ENCODE results near the gene ELMO1.

ELMO1 gene

DNA sequence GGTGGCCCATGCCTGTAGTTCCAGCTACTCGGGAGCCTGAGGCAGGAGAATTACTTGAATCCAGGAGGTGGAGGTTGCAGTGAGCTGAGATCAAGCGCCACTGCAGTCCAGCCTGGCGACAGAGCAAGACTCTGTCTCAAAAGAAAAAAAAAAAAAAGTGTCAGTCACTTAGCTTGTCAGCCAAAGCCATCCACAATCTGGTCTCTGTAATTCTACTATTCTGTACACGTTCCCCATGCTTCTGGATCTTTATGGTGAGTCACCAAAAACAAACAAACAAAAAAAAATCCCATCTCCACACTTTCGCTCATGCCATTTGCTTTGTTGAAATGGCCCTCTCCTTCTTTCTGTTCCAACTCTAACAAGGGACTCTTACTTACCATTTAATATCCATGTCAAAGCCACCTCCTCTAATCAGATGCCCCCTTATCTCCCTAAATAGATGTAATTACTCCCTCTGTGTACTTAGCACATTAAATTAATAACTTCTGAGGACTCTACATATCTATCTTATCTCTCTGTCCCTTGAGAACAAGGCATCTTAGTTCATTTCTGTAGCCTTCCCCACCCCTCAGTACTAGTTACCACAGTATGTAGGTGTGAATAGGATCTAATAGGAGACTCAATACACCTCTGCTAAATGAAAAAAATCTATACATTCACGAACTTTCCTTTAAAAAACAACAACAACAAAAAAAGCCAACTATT lies 128.4 kb downstream of the ELMO1 start:
- in situ Hi-C loops (cut with MboI; ENCODE audit: low sequenced_read_pairs): no loop called here

DNA sequence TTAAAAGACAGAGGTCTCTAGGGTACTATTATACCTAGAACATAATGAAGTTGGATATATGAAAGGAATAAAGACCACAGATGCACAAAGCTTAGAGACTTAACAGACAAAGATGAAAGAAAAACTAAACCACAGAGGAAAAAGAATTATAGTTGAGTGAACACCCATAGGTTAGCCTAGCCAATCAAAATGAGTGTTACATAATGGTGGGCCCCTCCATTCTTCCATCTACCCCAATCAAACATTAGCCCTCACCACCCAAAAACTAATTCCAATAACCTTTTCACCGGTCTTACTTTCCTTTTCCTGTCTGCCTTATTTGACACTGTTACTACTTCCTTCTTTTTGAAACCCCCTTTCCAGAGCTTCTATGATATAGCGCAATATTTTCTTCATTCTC lies 130.1 kb downstream of the ELMO1 start:
- in situ Hi-C loops (cut with MboI; ENCODE audit: low sequenced_read_pairs): no loop called here

- in situ Hi-C loops (cut with MboI; ENCODE audit: low sequenced_read_pairs): no loop called here
Observed at GRCh38 chr7:37315772-37316715, 132.6 kb downstream of the ELMO1 start.

- in situ Hi-C loops (cut with MboI; ENCODE audit: low sequenced_read_pairs): no loop called here
Observed at GRCh38 chr7:37312608-37313007, 136.1 kb downstream of the ELMO1 start.

DNA sequence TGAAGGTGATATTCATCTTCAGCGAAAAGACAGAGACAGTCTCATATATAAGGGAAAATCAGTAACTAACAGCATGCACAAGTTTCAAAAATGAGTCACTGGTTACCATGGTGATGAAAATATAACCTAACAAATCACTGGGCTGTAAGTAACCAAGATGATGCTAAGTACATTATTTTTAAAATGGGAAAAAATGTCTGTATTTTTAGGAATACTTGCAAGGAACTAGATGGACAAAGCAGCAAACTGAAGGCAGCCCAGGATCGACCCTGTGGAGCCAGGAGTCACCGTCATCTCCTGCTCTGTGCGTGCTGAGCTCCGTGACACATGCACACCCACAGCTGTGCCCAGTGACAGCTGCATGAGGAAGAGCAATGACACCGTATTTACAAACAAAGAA lies 137.3 kb downstream of the ELMO1 start:
- in situ Hi-C loops (cut with MboI; ENCODE audit: low sequenced_read_pairs): no loop called here

GRCh38 chr7:37310327-37311080 lies 138.2 kb downstream of the ELMO1 start:
- in situ Hi-C loops (cut with MboI; ENCODE audit: low sequenced_read_pairs): no loop called here

DNA sequence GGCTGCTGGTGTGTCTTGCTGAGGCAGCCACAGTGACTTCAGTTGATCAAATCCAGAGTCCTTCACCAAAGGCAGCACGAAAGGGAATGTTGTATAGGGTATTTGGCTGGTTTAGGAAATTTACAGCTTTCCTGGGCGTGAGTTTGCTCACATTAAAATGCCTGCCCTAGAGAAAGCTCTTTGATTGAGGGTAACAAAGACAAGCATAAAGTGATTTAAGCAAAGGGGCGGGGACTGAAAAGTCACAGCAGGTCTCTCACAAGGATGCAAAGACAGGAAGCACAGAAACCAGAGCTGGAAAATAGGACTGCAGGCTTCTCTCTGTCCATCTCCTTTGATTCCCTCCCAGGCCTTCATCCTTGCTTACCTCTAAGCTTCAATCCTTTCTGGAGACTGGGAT lies 139.2 kb downstream of the ELMO1 start:
- in situ Hi-C loops (cut with MboI; ENCODE audit: low sequenced_read_pairs): no loop called here

- in situ Hi-C loops (cut with MboI; ENCODE audit: low sequenced_read_pairs): no loop called here
Observed at GRCh38 chr7:37304921-37305320, 143.7 kb downstream of the ELMO1 start.

DNA sequence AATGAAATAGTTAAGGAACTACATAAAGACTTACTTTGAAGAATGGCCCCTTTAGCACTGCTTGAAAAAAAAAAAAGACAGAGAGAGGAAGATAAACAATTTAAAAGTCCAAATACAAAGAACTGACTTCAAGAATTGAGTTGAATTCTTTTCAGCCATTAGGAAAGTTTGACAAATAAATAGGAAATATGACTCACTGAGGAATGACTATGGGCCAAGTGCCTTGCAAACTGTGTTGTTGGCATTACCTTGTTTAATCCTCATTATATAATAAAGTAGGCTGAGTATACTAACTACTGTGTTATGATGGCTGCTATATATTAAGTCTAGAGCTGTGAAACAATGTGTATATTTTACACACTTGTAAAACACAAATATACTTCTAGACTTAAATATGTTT lies 151.1 kb downstream of the ELMO1 start:
- in situ Hi-C loops (cut with MboI; ENCODE audit: low sequenced_read_pairs): no loop called here

GRCh38 chr7:37295401-37295800 lies 153.3 kb downstream of the ELMO1 start:
- in situ Hi-C loops (cut with MboI; ENCODE audit: low sequenced_read_pairs): no loop called here

DNA sequence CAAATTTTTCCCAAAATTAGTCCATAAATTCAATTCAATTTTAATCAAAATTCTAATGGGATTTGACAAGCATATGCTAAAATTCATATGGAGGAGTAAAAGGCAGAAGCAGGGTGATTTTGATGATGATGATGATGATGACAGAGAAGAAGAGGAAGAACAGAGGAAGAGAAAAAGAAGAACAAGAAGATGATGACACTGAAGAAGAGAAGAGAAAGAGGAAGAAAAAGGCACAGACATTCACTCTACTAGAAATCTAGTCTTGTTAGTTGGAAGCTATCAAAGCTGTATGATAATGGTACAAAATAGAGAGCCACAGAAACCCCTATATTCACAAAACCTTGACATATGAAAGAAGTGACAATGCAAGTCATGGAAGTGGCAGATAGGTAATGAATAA lies 157.9 kb downstream of the ELMO1 start:
- in situ Hi-C loops (cut with MboI; ENCODE audit: low sequenced_read_pairs): no loop called here

DNA sequence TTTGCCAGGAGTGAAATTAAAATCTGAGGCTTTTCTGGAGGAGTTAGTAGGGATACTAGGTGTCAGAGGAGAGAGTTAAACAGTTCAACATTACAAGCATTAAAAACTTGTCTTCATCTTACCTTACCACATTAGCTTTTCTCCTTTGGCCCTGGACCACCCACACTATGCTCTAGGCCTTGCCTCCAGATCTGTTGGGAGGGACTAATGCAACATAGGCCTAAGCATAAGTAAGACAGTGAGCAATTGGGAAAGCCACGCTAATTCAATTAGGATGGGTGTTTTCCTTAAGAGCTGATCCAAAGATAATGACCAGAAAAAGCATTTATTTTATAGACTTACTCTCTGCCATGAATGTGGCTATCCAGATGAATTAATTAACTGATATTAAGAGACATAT lies 158.9 kb downstream of the ELMO1 start:
- in situ Hi-C loops (cut with MboI; ENCODE audit: low sequenced_read_pairs): no loop called here

DNA sequence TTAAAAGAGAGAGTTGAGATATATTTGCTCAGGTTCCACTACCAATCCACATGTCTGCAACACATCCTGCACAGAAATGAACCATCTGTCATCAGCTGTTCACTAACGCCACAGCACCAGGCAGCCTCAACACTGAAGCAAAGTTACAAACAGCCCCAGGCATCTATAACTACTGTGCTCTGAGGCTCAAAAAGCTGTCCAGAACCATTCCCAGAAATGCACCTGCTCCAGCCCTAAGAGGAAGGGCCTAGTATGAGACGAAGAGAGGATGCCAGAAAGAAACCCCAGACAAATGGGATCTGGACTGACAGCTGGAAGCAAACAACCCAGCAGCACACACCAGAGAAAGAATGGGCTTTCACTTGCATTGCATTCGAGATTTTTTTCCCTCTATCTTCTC lies 159.3 kb downstream of the ELMO1 start:
- in situ Hi-C loops (cut with MboI; ENCODE audit: low sequenced_read_pairs): no loop called here

GRCh38 chr7:37287131-37287855 lies 161.4 kb downstream of the ELMO1 start:
- in situ Hi-C loops (cut with MboI; ENCODE audit: low sequenced_read_pairs): no loop called here

GRCh38 chr7:37286454-37286832 lies 162.2 kb downstream of the ELMO1 start:
- in situ Hi-C loops (cut with MboI; ENCODE audit: low sequenced_read_pairs): no loop called here

DNA sequence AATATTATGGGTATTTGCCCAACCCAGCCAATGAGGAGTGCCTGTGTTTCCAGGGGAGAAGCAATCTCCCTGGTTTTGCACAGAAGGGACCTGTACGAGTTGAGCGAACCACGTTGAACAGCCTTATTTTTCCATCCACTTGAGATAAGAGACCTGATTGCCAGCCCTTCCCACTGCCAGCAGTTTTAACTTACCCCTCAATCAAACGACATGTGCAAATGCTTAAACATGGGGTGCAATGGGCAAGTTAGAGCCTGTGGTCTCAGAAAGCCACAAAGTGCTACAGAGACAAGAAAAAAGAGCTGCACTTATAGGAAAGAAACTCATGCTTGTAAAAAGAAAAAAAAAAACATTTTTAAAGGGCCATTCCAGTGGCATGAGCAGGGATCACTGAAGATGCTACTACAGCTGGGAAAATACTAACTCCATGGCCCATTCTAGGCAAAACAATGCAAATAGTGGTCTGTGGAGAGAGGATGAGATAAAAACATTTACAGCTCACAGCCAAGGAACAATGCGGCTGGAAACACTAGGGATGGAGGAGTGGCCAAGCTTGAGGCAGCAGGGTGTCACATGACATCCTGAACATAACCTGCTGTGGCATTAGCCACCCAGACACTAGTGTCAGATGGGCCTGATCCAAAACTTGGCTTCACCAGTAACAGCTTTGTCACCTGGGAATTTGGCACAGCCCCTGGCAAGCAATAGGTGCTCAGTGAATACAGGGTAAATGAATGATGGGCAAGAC lies 162.8 kb downstream of the ELMO1 start:
- in situ Hi-C loops (cut with MboI; ENCODE audit: low sequenced_read_pairs): no loop called here

DNA sequence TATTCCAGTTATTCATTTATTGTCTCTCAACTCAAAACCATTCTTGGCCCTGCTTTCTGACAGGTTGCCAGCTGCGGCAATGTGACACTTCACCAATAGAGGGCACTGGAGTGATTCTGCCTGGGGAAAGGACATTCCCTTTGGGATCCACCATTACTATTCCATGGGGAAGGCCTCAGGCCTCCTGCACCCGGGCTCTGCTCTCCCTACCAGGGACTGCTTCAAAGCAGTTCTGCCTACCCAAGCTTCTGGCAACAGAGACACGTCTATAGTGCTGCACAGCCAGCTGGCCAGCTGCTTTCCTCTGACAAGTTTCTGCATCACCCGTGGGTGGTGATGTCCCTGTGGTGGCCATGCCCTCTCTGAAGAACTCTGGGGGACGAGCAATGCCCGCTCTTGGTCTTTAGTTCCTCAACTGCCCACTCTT lies 163.8 kb downstream of the ELMO1 start:
- in situ Hi-C loops (cut with MboI; ENCODE audit: low sequenced_read_pairs): no loop called here

DNA sequence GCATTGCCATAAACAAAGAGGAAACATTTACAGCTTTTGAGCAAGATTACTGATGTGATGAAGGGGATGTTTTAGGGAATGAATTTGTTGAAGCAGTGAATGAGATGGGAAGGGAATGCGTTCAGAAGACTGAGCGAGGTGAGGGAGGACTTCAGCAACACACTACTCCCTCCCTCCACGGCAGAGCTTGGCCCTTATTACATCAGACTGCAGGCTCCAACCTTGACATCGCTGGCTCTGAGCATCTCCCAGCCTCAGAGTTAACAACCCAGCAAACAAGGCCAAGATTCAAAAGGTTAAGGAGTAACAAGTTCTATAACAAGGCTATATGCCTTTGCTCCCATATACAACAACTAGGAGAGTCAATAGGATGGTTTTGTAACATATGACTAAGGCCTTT lies 164.4 kb downstream of the ELMO1 start:
- in situ Hi-C loops (cut with MboI; ENCODE audit: low sequenced_read_pairs): no loop called here

DNA sequence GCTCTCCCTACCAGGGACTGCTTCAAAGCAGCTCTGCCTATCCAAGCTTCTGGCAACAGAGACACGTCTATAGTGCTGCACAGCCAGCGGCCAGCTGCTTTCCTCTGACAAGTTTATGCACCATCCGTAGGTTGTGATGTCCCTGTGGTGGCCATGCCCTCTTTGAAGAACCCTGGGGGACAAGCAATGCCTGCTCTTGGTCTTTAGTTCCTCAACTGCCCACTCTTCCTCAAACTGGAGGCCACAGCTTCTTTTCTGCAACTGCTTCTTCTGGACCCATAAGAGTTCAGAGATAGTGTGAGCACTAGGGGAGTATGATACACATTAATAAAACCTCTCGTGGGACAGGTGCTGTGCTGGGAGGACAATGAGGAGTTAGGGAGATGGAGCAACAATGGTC lies 164.9 kb downstream of the ELMO1 start:
- in situ Hi-C loops (cut with MboI; ENCODE audit: low sequenced_read_pairs): no loop called here

GRCh38 chr7:37282927-37283326 lies 165.7 kb downstream of the ELMO1 start:
- in situ Hi-C loops (cut with MboI; ENCODE audit: low sequenced_read_pairs): no loop called here

Measured in hTERT RPE-1 (cell line).